Occipital lobe (tissue), 2 donors: Measurements from ENCODE around the gene BRAT1. TPM values are rescaled to one million over a fixed set of nuclear protein-coding genes. Genes with fewer than 3 reads are reported as not detected.

Experiments used
- DNase-seq: peaks from one replicate; lab custom pipeline; 2025; lab: John Stamatoyannopoulos, UW
- total RNA-seq: library from RNA; depleted of rRNA; stranded (reverse); fragments of >200 nt; gene quantifications from one replicate; pipeline ENCODE4 v1.2.3, GENCODE V29; 2014

Gene BRAT1
- total RNA-seq, 1 donor from 2014 or later, result 15.6 TPM

DNA sequence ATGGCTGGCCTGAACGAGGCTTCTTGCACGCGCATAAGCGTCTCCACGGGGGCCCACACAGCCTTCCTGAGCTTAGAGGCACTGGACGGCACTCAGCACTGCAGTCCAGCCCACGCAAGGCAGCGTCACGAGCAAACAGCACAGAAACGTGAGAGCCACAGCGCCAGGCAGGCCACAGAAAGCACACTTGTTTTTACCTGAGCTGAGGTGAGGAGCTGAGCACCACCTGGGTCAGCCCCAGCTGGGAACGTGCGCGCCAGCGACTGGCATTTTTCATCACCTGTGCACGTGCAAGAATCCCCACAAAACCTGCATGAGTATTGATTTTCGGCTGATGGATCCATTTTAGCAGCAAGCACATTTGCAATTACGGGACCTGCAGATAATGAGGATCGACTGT is 30.1 kb upstream of the BRAT1 start:
- DNase-seq, result no peak

DNA sequence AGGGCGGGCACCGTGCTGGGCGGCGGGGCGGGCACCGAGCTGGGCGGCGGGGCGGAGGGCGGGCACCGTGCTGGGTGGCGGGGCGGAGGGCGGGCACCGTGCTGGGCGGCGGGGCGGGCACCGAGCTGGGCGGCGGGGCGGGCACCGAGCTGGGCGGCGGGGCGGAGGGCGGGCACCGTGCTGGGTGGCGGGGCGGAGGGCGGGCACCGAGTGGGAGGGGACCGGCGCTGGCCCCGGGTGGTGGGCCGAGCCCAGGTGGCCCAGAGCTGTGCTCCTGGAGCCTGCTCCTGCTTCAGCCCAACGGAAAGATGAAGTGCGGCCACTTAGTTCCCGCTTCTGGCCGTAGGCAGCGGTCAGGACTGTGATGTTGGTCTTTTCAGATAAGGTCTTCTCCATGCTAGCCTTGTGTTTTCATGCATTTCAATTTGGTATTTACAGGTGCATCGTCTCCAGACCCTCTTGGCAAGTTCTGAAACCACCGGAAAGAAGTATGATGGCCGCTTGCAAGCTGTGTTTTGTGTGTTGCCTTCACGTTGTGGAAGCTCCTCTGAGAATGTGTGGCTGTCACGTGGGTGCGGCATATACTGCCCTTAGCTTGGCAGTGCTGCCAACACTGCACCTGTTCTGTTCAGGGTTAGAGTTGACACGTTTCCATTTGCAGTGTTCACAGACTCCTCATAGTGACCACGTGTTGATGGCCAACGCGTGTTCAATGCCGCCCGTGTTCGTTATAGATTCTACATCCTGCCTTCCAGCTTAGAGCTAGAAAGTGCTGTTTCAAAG is 28.7 kb upstream of the BRAT1 start:
- DNase-seq, result no peak

DNA sequence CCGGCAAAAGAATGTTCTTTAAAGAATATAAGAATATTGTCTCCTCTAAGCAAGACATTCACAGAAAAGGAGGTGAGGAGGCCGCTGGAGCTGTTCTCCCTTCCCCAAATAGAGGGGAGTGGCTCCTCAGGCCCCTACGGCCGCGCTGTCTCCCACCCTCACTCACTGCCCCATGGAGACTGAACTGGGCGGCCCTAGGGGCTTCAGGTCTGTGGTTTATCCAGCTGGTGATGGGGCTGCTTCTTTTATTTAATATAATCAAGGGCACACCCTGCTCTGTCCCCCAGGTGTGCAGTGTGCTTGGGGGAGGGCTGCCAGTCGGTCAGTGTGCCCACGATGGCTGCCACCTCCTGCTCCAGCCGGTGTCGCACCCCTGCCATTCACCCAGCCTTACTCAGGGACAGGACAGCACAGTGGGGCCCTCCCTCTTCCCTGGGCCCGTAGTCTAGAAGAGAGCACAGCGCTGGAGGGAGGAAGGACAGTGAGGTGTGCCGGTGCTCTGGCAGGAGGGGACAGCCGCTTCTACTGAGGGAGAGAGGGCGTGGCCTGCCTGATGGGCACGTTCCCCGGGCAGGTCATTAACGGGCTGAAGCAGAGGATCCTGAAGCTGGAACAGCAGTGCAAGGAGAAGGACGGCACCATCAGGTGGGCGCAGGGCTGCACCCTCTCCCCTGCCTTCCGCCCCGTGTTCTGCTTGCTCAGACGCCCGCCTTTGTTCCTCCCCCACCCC is 26.8 kb upstream of the BRAT1 start:
- no peak for DNase-seq

DNA sequence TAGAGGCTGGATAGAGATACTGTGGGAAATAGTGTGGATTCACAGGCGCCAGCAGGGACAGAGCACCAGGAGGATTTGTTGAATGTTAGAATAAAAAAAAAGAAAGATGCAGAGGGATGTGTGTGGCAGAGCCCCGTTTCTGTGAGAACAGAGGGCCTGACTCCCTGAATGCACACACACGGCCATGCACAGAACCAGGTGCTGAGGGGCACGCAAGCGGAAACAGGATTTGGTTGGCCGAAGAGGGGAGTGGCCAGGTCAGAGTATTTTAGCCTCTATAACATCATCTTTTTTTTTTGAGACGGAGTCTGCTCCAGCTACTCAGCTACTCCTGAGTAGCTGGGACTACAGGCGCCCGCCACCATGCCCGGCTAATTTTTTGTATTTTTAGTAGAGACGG is 25.3 kb upstream of the BRAT1 start:
- DNase-seq, result no peak

DNA sequence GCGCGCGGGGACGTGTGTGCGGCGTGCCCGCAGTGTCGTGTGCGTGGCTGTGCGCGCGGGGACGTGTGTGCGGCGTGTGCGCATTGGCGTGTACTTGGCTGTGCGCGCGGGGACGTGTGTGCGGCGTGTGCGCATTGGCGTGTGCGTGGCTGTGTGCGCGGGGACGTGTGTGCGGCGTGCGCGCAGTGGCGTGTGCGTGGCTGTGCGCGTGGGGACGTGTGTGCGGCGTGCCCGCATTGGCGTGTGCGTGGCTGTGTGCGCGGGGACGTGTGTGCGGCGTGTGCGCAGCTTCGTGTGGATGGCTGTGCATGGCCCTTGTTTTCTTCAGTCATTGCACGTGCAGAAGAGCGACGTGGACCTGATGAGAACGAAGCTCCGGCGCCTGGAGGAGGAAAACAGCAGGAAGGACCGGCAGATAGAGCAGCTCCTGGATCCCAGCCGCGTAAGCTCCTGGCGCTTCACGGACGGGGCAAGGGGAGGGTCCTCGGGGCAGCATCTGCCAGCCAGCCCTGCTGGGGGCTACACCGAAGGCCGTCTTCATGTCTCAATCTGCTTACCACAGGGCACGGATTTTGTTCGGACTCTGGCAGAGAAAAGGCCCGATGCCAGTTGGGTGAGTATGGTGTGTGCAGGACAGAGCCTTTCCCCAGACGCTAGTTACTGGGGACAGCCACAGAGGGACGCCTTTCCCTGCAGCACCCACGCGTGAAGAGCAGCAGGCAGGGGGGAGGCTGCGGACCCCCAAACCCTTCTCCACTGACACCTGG is 22.8 kb upstream of the BRAT1 start:
- DNase-seq, result no peak

DNA sequence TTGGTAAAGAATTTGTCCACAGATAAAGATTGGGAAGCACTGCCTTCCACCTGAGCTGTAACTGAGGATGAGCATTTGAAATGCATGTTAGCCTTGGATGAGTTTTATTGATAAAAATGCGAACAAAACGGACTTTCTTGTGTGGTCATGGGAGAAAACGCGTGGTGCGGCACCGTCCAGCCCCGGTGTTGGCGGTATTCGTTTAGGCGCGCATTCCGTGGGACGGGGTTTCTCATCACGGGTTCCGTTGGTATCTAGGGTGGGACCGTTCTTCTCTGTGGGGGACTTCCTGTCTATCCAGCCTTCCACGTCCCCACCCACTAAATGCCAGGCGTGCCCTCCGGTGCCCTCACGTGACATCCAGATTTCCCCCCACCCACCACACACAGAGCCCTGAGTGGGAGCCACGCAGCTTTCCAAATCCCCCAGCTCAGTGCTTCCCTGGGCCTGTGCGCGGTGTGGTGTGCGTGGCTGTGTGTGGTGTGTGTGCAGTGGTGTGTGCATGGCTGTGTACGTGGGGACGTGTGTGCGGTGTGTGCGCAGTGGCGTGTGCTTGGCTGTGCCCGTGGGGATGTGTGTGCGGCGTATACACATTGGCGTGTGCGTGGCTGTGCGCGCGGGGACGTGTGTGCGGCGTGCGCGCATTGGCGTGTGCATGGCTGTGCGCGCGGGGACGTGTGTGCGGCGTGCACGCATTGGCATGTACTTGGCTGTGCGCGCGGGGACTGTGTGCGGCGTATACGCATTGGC is 21.6 kb upstream of the BRAT1 start:
- DNase-seq, result no peak

DNA sequence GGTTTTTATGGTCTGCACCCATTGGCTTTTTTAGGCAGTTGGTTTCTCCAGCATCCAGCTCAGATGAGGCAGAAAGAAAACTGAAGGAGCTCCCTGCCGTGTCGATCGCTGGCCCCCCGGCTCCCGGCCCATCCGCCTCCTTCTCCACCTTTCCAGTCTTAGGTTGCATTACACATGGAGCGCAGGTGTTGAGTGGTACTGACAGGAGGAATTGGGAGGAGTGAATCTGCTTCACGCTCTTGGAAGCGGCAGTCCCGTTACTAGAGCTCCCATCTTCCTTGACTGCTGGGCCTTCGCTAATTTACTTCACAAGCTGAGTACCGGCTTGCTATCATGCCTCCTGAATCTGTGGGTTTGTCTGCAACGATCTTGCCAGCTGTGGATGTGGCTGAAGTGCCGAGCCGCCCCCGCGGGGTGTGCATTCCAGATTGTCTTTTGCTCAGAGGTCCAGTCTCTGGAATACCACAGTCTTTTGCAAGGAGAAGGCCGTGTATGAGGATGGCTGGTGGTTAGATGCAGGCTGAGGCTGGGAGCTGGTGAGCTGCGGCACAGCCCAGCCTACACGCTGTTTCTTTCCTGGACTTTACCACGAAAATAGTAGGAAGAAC is 20.5 kb upstream of the BRAT1 start:
- DNase-seq, result no peak

DNA sequence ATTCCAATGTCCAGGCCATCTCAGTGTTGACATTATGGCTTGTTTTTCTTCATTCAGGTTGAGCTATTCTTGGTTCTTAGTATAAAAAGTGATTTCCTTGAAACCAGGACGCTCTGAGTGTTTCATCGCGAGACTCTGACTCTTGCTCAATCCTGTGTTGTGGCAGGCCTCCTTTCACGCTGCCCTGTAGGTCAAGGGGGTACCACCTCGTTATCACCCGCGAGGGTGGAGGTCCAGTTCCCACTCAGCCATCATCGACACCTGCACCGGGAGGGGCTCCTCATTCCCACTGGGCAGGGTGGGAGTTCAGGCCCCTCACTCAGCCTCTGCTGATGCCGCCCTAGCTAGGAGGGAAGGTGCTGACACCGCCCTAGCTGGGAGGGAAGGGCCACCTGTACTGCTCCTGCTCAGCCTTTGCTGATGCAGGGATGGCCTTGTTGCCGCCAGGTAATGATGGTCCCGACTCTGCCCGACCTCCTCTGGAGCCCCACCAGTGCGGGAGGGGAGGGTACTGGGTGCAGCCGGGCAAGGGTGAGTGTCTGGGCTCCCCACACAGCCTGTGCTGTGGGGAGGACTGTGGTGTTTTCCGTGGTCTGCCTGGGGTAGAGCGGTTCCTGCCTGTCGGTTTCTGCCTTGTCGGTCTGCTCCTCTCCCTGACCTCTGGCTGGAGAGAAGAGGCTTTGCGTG is 19.9 kb upstream of the BRAT1 start:
- no peak for DNase-seq

DNA sequence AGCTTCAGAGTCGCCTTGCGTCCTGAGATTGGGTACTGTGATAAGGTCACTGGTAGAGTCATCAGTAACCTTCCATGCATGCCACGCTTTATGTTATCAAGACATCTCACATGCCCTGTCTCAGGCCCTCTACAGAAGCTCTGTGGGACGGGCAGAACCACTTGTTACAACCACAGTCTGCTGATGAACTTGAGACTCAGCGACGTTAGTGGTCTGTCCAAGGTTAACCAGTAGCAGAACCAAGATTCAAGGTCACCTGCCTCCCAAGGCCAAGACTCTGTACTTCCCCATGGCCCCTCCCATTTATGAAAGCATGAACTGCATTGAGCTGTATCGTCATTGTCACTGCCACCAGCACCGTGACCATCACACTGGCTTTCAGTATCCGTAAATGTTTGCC is 18.4 kb upstream of the BRAT1 start:
- DNase-seq, result no peak

DNA sequence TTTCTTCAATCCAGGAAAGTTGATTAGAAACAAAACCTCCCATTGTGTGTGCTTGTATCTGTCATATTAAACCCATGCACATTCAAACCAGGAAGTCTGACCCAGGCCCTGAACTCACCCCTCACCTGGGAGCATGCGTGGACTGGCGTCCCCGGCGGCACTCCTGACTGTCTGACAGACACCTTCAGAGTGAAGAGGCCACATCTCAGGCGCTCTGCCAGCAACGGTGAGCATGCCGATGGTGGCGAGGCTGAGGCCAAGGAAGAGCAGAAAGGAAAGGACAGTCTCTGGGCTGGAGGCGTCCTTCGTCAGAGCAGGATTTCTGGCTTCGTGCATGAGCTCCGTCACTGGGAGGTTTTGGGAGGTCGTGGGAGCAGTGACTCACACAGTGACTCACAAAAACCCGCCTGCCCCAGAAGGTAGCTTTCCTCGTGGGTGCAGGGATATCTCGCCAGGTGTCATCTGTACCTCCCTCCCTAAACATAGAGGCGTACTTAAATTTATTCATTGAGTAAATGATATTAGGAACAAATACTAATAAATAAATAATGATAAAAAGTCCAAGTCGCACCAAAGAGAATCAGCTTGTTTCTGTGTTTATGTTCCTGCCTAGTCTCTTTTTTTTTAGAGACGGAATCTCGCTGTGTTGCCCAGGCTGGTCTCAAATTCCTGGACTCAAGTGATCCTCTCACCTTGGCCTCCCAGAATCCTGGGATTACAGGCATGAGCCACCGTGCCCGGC is 16.9 kb upstream of the BRAT1 start:
- no peak for DNase-seq

DNA sequence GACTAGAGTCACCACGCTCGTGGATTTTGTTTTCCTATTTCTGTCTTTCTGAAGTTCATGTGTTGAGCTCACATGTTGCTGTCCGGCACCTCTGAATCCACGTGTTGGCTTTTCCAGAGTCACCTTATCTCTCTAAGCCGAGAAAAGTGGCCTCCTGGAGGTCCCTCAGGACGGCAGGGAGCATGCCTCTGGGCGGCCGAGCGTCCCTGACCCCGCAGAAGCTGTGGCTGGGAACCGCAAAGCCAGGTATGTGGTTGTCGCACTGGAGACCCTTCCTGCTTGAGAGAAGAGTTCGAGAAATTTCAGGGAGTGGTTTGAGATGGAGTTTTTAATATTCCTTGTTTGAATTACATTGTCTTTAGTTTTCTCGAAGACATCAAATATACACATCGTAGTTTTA is 16.1 kb upstream of the BRAT1 start:
- no peak for DNase-seq

DNA sequence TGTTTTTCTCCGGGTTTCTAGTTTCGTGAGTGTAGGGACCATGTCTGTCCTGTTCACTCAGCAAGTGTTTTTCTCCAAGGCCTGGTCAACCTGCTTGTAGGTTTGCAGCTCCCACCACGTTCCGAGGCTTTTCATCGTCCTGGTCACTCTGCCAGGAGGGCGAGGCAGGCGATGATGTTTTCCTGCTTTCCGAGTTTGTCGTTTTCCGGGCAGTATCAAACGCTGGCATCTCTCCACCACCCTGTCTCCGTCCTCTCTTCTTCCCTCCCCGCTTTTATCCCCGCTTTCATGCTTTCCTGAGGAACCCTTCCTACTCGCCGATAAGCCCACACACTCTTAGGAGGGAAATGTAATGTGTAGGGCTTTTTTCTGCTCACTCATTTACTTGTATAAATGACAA is 14.7 kb upstream of the BRAT1 start:
- no peak for DNase-seq

DNA sequence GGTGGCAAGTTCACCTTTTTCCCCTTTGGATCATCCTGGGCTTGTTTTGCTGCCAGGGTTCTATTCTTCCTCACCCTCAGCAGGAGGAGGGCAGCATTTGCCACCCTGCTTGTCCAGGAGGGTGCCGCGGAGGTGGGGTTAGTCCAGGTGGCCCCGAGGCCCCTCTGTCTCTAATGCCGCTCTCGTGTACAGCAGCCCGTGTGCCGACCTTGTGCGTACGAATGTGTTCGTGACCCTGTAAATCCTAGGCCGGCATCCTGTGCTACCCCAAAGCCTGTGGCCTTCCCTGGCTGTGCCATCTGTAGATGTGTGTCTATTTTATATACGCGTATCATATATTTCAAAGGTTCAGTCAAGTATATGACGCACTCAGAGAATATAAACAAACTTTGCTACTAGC is 14.1 kb upstream of the BRAT1 start:
- DNase-seq, result no peak

DNA sequence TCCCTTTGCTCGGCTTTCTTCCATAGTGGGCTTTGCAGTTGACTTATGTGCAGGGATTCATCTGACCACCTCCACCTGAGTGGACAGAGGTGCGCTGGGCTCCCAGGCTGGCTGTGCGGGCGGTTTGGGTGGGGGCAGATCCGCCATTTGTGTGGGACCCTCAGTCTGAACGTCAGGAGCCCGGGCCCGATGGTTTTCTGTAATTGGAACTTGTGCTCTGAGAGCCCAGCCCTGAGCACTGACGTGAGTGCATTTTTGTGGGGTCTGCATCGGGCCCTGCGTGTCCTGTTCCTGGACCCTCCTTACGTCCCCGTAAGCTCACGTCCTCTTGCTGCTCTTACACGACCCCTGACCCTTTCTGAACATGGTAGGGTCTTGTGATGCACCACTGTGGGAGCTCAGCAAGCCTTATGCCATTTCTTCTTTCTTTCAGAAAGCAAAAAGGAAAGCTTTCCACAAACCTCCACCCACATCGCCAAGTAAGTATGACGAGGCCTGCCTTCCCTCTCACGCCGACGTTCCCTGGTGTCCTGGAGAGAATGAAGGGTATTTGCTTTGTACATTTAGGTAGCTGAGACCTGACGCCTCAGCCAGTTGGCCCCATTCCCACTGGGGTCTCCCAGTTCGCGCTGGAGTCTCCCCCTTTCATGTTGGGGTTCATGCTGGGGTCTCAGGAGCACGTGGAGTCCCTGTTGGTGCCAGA is 13.3 kb upstream of the BRAT1 start:
- DNase-seq, result no peak

DNA sequence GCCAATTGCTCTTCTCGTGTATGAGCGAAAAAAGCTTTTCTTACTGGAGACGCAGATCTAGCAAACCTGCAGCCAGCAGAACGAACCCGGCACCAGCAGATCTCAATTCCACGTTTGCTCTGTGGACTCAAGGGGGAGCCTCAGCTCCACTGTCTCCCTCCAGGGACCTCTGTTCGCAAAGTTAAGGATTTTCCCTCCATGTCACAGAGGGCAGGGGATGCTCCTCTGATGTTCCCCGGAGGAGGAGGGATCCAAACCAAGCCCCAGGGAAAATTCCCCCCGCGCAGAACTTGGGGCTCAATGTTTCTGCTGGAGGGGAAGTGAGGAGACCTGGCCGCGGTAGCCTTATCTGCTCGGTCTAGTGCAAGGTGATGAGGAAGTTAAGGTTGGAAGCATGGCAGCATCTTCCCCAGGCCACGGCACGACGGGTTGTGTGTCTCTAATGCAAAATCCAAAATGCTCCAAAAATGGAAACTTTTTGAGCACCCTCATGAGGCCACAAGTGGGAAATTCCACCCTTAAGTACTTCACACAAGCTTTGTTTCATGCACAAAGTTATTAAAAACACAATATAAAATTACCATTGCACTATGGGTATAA is 12.5 kb upstream of the BRAT1 start:
- peak; percentile 27 for DNase-seq

DNA sequence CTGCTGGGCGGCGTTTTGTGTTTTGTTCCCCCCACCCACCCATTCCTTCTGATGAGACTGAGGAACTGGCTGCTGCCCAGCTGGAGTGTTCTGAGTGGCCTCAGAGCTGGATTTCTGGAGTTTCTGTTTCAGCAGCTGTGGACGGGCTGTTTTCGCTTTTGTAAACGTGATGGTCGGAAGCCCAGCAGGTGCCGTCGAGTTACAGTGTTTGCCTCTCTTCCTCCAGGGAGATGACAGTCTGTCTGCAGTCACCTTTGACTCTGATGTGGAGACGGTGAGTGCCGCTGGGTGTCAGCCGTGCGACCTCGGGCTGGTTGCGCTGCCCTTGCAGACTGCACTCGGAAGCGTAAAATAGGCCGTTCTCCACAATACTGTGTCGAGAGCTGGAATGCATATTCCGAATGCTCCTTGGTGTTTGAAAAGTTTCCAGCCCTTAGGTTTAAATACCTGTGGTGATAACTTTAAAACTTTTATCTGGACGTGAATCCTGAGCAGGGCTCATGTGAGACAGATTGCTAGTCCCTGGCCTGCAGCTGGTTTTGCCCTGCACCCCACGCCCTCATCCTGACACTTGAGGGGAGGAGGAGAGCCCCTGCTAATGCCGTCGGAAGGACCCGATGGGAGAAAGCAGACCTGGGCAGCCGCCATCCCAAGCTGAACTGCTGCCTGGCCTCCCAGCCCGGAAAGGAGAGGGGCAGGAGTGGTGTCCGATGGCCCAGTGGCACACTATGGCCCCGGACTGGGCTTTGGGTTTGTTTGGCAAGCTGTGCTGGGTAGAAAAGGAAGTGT is 11.8 kb upstream of the BRAT1 start:
- peak; percentile 36 for DNase-seq

DNA sequence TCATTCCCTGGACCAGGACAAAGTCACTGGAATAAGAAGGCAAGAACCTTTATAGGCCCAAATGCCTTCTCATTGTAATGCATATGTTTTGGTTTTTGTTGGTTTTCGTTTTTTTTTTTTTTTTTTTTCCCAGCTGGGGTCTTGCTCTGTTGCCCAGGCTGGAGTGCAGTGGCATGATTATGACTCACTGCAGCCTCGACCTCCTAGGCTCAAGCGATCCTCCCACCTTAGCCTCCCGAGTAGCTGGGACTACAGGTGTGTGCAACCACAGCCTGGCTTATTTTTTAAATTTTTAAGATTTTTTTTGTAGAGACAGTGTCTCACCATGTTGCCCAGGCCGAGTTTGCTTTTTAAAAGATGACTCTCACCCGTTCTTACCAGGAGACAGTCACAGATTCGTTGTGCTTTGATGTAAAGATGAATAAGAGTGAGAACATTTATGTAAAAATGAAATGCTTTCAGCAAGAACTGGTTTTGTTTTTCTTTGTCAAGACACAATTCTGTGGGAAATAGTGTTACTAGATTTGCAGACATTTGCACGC is 11.1 kb upstream of the BRAT1 start:
- DNase-seq, result no peak
